ENCODE results near the gene ZNF334. TPM values are rescaled to one million over a fixed set of nuclear protein-coding genes. Genes with fewer than 3 reads are reported as not detected.

The ZNF334 gene
- total and polyA plus RNA-seq, 2 donors: 3.8 to 9.3 TPM

DNA sequence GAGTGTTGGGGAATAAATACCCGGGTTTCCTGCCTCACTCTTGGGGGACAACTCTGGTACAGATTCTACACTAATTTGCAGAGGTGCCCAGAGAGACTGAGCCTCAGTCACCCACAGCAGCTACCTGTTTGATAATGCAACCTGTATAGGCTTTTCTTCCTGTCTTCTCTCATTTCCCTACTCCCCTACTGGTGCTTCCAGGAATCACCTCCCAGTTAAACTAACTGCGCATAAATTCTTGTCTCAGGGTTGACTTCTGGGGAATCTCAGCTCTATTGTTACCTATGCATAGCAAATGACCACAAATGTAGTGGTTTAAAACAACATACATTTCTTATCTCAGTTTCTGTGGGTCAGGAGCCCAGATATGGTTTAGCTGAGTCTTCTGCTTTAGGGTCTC, 25.8 kb upstream of the ZNF334 start:
- WGBS: 92% methylated on average over 2 of the region's 2 CpGs
- H3K4me3 ChIP-seq (ENCODE audit: low read length in 2 of 2): no peak overlapping the region
- no peaks in the 10 kb centered on the region for H3K36me3 ChIP-seq (ENCODE audit: control insufficient read depth in 2 of 2, insufficient read depth in 2 of 2, low read length in 1 of 2)
- no peak overlapping the region for H3K27ac ChIP-seq (ENCODE audit: low read depth in 1 of 2, low read length in 1 of 2)
- DNase-seq (ENCODE audit: low read depth in 6 of 9, low spot score in 9 of 9): no peak
- no peaks in the 10 kb centered on the region for H3K4me1 ChIP-seq (ENCODE audit: control insufficient read depth in 2 of 2, insufficient read depth in 2 of 2, low read length in 2 of 2)
- H3K27me3 ChIP-seq (ENCODE audit: control insufficient read depth in 2 of 2, insufficient read depth in 1 of 2, low read length in 1 of 2): peaks cover 0 to 8% of the 10 kb centered on the region in 2 donors
- H3K9me3 ChIP-seq (ENCODE audit: control insufficient read depth in 2 of 2, insufficient read depth in 1 of 2, low read length in 1 of 2): no peaks in the 10 kb centered on the region

- Histone ChIP-seq H3K36me3 (ENCODE audit: control insufficient read depth in 2 of 2, insufficient read depth in 2 of 2, low read length in 1 of 2) (no peaks in the 10 kb centered on the region), H3K27ac (ENCODE audit: low read depth in 1 of 2, low read length in 1 of 2) (no peak overlapping the region), H3K27me3 (ENCODE audit: control insufficient read depth in 2 of 2, insufficient read depth in 1 of 2, low read length in 1 of 2) (no peaks in the 10 kb centered on the region), H3K9me3 (ENCODE audit: control insufficient read depth in 2 of 2, insufficient read depth in 1 of 2, low read length in 1 of 2) (no peaks in the 10 kb centered on the region), H3K4me1 (ENCODE audit: control insufficient read depth in 2 of 2, insufficient read depth in 2 of 2, low read length in 2 of 2) (no peaks in the 10 kb centered on the region), H3K4me3 (ENCODE audit: low read length in 2 of 2) (no peak overlapping the region)
- WGBS: 91% methylated on average over 4 of the region's 4 CpGs
- DNase-seq (ENCODE audit: low read depth in 6 of 9, low spot score in 9 of 9): no peak
Measured at GRCh38 chr20:46530640-46531039, 17.3 kb upstream of the ZNF334 start.

DNA sequence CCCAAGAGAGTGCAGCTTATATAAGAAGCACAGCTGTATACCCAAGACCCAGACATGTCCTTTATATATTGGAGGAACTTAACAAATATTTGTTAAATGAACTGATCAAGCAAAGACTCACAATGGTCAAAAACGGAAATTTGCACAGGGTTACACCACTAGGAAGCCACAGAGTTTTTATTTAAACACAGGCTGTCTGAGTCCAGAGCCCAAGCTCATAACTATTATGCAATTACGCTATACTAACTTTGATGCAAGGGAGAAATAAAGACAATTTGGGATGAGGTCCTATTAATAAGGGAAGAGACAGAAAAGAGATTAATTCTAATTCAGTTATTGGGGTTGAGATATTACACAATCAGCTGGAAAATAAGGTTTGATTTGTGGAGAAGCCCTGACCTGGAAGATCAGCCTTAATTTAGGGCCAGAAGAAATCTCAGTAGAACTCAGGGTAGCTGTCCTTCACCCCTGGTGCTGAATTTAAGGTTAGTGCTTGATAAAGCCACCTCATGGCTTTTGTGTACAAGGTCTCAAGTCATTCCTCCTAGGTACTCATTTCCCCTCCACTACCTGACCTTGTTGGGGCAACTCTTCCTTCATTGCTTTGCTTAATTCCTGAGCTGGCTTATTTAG, 10.5 kb upstream of the ZNF334 start:
- 57% methylated on average over 2 of the region's 2 CpGs for WGBS
- Histone ChIP-seq H3K4me1 (ENCODE audit: control insufficient read depth in 2 of 2, insufficient read depth in 2 of 2, low read length in 2 of 2) (no peaks in the 10 kb centered on the region), H3K27me3 (ENCODE audit: control insufficient read depth in 2 of 2, insufficient read depth in 1 of 2, low read length in 1 of 2) (no peaks in the 10 kb centered on the region), H3K36me3 (ENCODE audit: control insufficient read depth in 2 of 2, insufficient read depth in 2 of 2, low read length in 1 of 2) (no peaks in the 10 kb centered on the region), H3K4me3 (ENCODE audit: low read length in 2 of 2) (no peak overlapping the region), H3K27ac (ENCODE audit: low read depth in 1 of 2, low read length in 1 of 2) (no peak overlapping the region), H3K9me3 (ENCODE audit: control insufficient read depth in 2 of 2, insufficient read depth in 1 of 2, low read length in 1 of 2) (no peaks in the 10 kb centered on the region)
- DNase-seq (ENCODE audit: low read depth in 6 of 9, low spot score in 9 of 9): peak in 3 of 9 donors; percentile 9 to 26 (median 10)

DNA sequence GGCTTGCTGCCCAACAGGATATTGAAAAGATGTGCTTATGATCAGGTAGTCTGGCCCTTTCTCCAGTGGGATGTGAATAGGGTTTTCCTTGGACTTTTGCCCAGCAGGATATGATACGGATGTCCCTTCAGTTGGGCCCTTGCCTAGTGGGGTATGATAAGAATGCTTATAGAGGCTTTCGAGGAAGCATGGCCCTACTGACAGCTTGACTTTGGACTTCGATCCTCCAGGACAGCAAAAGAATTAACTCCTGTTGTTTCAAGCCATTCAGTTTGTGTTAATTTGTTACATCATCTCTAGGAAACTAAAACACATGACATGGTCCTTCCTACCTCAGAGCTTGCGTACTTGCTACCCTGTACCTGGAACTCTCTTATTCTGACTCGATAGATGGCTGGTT, 9.7 kb upstream of the ZNF334 start:
- WGBS: 85% methylated on average over 5 of the region's 5 CpGs
- Histone ChIP-seq H3K36me3 (ENCODE audit: control insufficient read depth in 2 of 2, insufficient read depth in 2 of 2, low read length in 1 of 2) (no peaks in the 10 kb centered on the region), H3K9me3 (ENCODE audit: control insufficient read depth in 2 of 2, insufficient read depth in 1 of 2, low read length in 1 of 2) (no peaks in the 10 kb centered on the region), H3K27ac (ENCODE audit: low read depth in 1 of 2, low read length in 1 of 2) (no peak overlapping the region), H3K27me3 (ENCODE audit: control insufficient read depth in 2 of 2, insufficient read depth in 1 of 2, low read length in 1 of 2) (no peaks in the 10 kb centered on the region), H3K4me1 (ENCODE audit: control insufficient read depth in 2 of 2, insufficient read depth in 2 of 2, low read length in 2 of 2) (no peaks in the 10 kb centered on the region), H3K4me3 (ENCODE audit: low read length in 2 of 2) (no peak overlapping the region)
- no peak for DNase-seq (ENCODE audit: low read depth in 6 of 9, low spot score in 9 of 9)

GRCh38 chr20:46520976-46521579, 7.7 kb upstream of the ZNF334 start:
- no peaks in the 10 kb centered on the region for H3K9me3 ChIP-seq (ENCODE audit: control insufficient read depth in 2 of 2, insufficient read depth in 1 of 2, low read length in 1 of 2)
- peak in 4 of 9 donors; percentile 7 to 48 (median 21) for DNase-seq (ENCODE audit: low read depth in 6 of 9, low spot score in 9 of 9)
- no peaks in the 10 kb centered on the region for H3K4me1 ChIP-seq (ENCODE audit: control insufficient read depth in 2 of 2, insufficient read depth in 2 of 2, low read length in 2 of 2)
- WGBS: 44% methylated on average over 4 of the region's 4 CpGs
- no peaks in the 10 kb centered on the region for H3K36me3 ChIP-seq (ENCODE audit: control insufficient read depth in 2 of 2, insufficient read depth in 2 of 2, low read length in 1 of 2)
- no peak overlapping the region for H3K4me3 ChIP-seq (ENCODE audit: low read length in 2 of 2)
- no peak overlapping the region for H3K27ac ChIP-seq (ENCODE audit: low read depth in 1 of 2, low read length in 1 of 2)
- H3K27me3 ChIP-seq (ENCODE audit: control insufficient read depth in 2 of 2, insufficient read depth in 1 of 2, low read length in 1 of 2): no peaks in the 10 kb centered on the region

DNA sequence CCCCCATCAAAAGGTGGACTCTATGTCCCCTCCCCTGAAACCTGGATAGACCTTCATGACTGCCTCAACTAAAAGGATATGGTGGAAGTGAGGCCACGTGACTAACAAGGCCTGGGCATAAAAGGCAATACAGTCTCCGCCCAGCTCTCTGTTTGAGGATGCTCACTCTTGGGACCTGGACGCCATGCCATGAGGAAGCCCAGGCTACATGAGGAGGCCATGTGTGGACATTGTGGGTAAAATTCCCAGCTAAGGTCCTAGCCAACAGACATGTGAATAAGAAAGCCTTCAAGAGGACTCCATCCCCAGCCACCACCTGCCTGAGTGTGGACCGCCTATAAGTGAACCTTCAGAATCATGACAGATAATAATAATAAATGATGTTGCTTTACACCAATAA, 7.2 kb upstream of the ZNF334 start:
- no peaks in the 10 kb centered on the region for H3K36me3 ChIP-seq (ENCODE audit: control insufficient read depth in 2 of 2, insufficient read depth in 2 of 2, low read length in 1 of 2)
- H3K4me3 ChIP-seq (ENCODE audit: low read length in 2 of 2): no peak overlapping the region
- H3K4me1 ChIP-seq (ENCODE audit: control insufficient read depth in 2 of 2, insufficient read depth in 2 of 2, low read length in 2 of 2): no peaks in the 10 kb centered on the region
- DNase-seq (ENCODE audit: low read depth in 6 of 9, low spot score in 9 of 9): no peak
- H3K27me3 ChIP-seq (ENCODE audit: control insufficient read depth in 2 of 2, insufficient read depth in 1 of 2, low read length in 1 of 2): no peaks in the 10 kb centered on the region
- no peaks in the 10 kb centered on the region for H3K9me3 ChIP-seq (ENCODE audit: control insufficient read depth in 2 of 2, insufficient read depth in 1 of 2, low read length in 1 of 2)
- 95% methylated on average over 4 of the region's 4 CpGs for WGBS
- H3K27ac ChIP-seq (ENCODE audit: low read depth in 1 of 2, low read length in 1 of 2): no peak overlapping the region

DNA sequence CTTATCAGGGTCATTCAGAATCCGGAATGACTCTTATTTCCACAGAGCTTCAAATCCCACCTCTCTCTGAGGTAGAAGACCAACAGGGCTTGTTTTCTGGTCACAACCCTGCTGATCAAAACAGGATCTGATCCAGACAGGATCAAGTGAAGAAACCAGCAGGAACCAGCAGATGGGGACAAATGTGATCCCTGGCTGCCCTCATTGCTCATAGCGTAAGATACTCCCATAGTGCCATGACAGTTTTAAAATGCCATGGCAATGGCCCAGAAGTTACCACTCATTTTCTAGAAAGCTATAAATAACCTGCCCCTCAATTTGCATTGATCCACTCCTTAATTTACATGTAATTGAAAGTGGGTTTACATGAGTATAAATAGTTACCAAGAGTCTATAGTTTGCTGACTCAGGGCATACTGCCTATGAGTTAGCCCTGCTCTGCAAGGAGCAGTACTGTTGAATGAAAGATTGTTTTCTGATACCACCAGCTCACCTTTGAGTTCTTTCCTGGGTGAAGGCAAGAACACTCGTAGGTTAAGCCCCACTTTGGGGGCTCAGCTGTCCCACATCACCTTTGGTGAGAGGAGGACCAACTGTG, 6.2 kb upstream of the ZNF334 start:
- WGBS: 85% methylated on average over 3 of the region's 3 CpGs
- no peaks in the 10 kb centered on the region for H3K9me3 ChIP-seq (ENCODE audit: control insufficient read depth in 2 of 2, insufficient read depth in 1 of 2, low read length in 1 of 2)
- no peaks in the 10 kb centered on the region for H3K27me3 ChIP-seq (ENCODE audit: control insufficient read depth in 2 of 2, insufficient read depth in 1 of 2, low read length in 1 of 2)
- no peaks in the 10 kb centered on the region for H3K4me1 ChIP-seq (ENCODE audit: control insufficient read depth in 2 of 2, insufficient read depth in 2 of 2, low read length in 2 of 2)
- H3K4me3 ChIP-seq (ENCODE audit: low read length in 2 of 2): no peak overlapping the region
- H3K36me3 ChIP-seq (ENCODE audit: control insufficient read depth in 2 of 2, insufficient read depth in 2 of 2, low read length in 1 of 2): no peaks in the 10 kb centered on the region
- H3K27ac ChIP-seq (ENCODE audit: low read depth in 1 of 2, low read length in 1 of 2): no peak overlapping the region
- DNase-seq (ENCODE audit: low read depth in 6 of 9, low spot score in 9 of 9): no peak

DNA sequence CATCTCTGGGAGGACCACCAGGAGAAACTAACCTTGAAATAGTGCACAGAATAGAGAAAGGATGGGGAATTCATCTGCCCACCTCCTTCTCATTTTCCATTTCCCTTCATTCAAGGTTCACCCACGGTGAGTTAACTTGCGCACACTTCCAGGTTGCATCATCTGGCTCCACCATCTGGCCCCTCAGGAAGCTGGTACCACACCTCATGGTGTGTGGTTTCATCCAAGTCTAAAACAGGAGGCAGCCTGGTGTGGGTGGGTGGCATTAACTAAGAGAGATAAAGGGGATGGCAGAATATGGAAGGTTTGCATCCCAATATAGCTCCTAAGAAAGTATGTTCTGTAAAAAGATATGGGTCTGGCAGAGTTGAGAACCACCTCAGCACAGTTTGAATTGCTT, 3.8 kb downstream of the ZNF334 start:
- Histone ChIP-seq H3K4me1 (ENCODE audit: control insufficient read depth in 2 of 2, insufficient read depth in 2 of 2, low read length in 2 of 2) (peaks cover 0 to 4% of the 10 kb centered on the region in 2 donors), H3K27ac (ENCODE audit: low read depth in 1 of 2, low read length in 1 of 2) (no peak overlapping the region), H3K27me3 (ENCODE audit: control insufficient read depth in 2 of 2, insufficient read depth in 1 of 2, low read length in 1 of 2) (peaks cover 4 to 5% of the 10 kb centered on the region in 2 donors), H3K36me3 (ENCODE audit: control insufficient read depth in 2 of 2, insufficient read depth in 2 of 2, low read length in 1 of 2) (no peaks in the 10 kb centered on the region), H3K9me3 (ENCODE audit: control insufficient read depth in 2 of 2, insufficient read depth in 1 of 2, low read length in 1 of 2) (no peaks in the 10 kb centered on the region), H3K4me3 (ENCODE audit: low read length in 2 of 2) (no peak overlapping the region)
- WGBS: 17% methylated on average over 2 of the region's 2 CpGs
- no peak for DNase-seq (ENCODE audit: low read depth in 6 of 9, low spot score in 9 of 9)

DNA sequence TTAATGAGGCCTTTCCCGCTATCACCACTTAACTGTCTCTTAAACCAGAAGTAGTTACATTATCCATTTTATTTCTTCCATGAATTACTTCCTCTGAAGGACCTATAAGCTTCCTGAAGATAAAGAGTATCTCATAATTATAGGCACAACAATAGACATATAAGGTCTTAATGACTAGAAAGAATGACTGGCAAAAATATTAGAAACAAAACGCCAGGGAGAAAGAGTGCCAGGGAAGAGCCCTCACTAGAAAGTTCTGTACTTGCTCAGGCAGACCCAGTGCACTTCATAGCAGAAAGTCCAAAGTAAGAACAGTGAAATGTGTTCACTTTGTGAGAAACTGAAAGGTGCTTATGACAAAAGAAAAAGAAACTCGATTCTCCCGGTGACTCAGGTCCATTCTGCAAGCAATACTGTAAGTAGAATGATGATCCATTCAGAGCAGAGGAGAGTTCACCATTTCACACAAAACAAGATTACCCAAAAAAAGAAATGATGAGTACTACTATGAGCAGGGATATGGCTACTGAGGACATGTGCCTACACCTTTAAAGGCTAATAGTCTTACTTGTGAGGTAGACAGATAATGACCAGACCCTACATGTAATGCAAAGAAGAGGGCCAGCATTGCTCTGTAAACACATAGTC, 5.5 kb downstream of the ZNF334 start:
- Histone ChIP-seq H3K27me3 (ENCODE audit: control insufficient read depth in 2 of 2, insufficient read depth in 1 of 2, low read length in 1 of 2) (peaks cover 0 to 2% of the 10 kb centered on the region in 2 donors), H3K4me1 (ENCODE audit: control insufficient read depth in 2 of 2, insufficient read depth in 2 of 2, low read length in 2 of 2) (peaks cover 0 to under 1% of the 10 kb centered on the region in 2 donors), H3K9me3 (ENCODE audit: control insufficient read depth in 2 of 2, insufficient read depth in 1 of 2, low read length in 1 of 2) (no peaks in the 10 kb centered on the region), H3K4me3 (ENCODE audit: low read length in 2 of 2) (no peak overlapping the region), H3K27ac (ENCODE audit: low read depth in 1 of 2, low read length in 1 of 2) (no peak overlapping the region), H3K36me3 (ENCODE audit: control insufficient read depth in 2 of 2, insufficient read depth in 2 of 2, low read length in 1 of 2) (no peaks in the 10 kb centered on the region)
- WGBS: 96% methylated on average over 4 of the region's 4 CpGs
- no peak for DNase-seq (ENCODE audit: low read depth in 6 of 9, low spot score in 9 of 9)

Data from thymus (tissue), 11 donors.